Right kidney (tissue), 1 donor: ENCODE results near the gene LNPEP.
"Not testable (repeated sequence)": the region's sequence is repeated elsewhere in the genome, so short reads cannot be mapped to it uniquely, and the experiment has no call there.

ENCODE experiments used
- DNase-seq: peaks from one replicate; pipeline ENCODE4 v3.0.0-alpha.2; 2016

Gene LNPEP

DNA sequence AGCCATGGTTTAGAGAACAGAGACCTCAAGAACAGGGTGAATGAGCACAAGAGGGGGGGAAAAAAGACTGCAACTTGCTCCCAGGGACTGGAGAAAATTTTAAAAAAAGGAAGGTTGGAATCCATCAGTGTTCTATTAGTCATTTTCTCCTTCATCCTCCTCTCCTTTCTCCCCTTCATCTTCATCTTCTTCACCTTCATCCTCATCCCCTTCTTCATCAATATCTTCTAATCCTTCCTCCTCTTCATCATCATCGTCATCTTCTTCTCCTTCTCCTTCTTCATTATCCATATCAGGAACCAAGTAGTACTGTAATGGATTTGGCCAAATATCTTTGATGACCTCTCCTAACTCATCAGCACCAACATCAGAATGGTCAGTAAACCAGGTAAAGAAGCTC is 120.4 kb downstream of the LNPEP start:
- no peak for DNase-seq

DNA sequence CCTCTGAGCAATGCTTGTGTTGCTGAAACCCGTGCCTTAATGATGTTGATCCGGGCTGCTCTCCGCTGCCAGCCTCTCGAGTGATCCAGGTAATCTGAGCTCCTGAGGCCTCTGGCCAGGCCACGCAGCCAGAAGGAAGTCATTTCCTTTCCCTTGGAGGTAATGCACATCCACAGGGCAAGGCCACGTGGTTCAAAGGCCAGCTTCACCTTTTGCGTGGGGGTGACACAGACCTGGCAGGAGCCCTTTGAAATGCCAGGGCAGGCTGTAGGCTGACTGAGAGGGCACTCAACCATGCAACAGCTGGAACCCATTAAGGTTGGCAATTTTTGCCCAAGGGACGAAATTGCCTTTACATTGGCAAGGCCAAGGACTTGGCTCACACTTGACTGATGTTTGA is 126.2 kb downstream of the LNPEP start:
- peak; percentile 51 for DNase-seq

DNA sequence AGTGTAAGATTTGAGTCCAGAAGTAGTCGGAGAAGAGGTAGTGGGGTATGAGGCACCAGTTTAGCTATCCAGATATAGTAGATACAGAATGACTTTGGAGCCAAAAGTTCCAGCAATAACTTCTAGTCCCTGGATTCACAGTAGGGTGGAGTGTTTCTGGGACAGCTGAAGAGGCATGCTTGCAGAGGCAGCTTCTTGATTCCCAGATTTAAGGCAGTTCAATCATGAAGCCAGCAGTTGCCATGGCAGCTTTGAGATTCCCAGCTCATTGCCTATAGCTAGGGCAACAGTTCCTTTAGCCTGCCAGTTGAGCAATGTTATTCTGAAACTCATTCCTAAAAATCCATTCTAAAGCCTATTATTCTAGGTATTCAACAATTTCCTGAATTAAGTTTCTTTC is 127.4 kb downstream of the LNPEP start:
- DNase-seq = no peak

DNA sequence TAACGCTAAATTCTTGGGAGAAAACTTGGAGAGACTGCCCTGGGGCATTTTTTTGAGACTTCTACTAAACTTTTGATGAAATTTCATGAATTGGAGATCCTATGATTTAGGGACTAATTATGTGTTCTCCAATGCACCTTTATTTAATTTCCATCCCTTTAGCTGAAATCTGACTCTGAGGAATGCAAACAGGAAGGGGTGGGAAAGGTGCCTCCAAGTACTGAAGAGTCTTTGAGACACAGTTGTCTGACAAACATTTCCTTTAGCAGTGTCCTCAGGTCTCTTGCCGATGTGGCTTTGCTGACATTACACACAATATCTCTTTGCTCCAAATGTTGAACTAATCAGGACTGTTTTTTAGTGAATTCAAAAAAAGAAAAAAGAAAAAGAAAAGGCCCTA is 129.6 kb downstream of the LNPEP start:
- DNase-seq = no peak

DNA sequence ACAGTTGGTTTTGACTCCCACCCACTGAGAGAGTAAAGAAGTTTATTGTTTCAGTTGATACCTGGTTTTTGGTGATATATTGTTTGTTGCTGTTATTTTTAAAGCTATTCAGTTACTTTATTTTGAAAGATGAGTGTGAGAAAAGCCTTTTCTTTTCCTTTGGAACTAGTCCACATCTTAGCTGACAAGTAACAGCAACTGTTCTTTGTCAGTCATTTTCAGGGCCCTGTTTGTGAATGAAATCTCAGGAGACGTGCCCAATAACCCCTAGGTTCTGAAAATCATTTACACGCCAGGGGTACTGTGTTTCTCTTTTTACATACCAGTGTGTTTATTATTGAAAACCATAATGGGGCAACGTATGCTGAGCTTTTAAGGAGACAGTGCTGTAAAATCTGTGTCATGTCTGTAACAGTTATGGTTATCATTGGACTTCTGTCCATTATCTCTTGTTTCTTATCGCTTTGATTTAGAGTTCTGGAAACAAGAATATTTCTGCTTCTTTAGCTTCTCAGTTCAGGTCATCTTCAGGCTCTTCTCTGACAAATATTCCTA is 131.5 kb downstream of the LNPEP start:
- DNase-seq = no peak

DNA sequence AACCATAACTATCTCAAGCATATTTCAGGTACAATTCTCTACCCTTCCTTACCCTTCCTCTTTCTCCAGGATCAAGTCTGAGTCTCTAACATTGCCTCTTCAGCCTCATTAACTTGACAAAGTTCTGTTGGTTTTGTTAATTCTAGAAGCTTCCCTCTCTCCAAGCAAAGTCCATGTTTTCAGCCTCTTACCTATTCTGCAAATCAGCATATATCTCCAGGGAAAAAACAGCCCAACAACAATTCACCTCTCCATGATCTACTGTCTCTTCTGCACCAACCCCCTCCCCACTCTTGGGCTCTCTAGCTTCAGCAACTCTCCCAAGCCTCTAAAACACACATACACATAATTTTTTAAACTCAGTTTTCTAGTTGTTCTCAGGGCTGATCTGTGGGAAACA is 134.4 kb downstream of the LNPEP start:
- no peak for DNase-seq

DNA sequence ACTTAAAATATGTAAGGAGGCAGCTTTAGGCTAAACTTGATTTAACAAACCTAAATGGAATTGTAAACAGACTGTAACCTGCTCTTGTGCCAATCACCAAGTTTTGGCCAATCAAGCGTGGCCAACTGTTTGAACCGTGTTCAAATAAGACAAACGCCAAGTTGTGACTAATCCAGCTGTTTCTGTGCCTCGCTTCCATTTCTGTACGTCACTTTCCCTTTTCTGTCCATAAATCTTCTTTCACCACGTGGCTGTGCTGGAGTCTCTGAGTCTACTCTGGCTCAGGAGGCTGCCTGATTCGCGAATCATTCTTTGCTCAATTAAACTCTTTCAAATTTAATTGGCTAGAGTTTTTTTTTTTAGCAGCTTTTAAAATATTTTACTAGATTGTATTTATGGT is 135.2 kb downstream of the LNPEP start:
- no peak for DNase-seq

DNA sequence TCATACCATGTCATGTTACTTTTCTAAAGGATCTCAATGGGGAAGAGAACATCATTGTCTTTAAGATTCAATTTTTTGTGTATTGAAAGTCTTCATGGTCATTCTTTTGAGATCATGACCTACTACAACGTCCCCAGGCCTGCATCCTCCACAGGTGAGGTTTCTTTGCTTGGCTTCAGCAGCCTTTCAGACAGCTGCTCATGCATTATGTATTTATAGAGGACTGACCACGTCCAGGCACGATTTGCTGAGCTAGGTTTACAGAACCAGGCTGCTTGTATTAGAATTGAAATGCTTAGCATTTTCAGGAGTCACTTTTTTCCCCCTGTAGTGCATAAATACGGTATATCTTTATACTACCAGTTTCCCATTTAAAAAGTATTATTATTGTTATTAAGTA is 136.1 kb downstream of the LNPEP start:
- no peak for DNase-seq

DNA sequence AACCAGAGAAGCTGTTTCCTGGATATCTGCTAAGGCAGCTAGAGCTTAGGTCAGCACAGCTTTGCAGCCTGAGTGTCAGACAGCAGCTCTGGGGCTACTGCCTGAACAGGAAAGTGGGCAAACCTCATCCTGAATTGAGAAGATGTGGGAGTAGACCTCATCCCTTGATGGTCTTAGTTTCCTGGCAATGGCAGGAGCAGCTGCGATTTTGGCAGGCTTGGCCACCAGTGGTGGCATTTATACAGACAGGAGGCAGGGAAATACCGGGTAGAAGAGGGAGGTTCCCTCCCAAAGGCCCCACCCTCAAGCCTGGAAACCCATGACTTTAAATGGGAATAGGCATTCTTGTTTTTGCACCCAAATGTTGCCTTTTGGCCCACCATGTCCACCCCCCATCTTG is 136.8 kb downstream of the LNPEP start:
- no peak for DNase-seq

DNA sequence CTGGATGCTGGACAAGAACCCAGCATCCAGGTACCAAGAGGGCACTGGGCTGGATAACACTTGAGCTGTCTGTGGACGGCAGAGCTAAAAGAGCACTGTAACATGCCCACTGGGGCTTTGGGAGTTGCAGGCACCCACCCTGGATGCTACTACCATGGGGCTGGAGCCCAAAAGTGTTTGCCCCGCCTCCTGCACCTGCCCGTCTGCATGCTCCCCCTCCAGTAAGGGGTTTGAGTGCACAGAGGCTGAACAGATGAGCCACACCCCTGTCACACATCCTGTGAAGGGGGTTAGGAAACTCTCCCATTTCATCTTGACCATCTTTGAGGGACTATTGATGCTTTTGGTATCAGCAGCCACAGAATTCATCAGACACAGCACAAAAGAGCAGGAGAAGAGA is 137.5 kb downstream of the LNPEP start:
- DNase-seq = no peak

DNA sequence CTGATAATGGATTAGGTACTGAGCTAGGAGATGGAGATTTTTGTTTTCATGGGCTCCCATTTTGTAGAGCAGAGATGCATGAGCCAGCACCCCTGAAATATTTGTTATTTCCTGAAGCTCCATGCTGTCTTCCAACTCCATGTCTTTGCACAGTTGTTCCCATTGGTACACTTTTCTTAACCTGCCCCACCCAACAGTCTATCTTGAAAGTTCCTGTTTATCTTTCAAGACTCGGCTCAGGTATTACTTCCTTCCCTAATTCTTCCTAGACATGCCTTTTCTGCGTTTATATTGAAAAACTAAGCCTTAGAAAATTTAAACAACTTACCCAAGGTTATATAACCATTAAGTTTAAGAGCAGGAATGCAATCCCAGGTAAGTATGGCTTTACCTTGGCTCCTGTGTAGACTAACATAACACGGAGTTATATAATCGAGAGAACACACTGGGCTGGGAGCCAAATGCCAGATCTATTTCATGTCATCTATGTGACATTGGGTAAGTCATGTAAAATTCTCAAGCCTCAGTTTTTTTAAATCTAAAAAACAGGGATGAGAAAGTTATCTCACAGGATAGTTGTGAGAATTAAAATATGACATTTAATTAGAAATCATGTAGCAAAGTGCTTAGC is 139.1 kb downstream of the LNPEP start:
- DNase-seq = no peak

DNA sequence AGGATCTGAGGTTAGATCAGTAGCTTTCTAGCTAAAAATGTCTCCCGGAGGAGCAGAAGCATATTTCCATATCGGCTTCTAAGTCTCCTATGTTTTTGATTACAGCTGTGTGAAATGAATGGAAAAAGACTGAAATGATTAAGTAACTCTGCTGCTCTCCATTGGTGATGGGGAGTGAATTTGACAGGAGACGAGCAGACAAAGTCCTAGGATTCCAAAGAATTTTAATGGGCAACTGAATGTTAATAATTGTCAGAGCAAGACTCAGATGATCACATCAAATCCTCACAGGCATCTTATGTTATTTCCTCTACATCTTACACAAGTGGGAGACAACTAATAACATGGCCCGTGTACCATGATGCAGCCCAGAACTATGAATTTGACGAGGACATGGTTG is 139.8 kb downstream of the LNPEP start:
- DNase-seq = no peak

DNA sequence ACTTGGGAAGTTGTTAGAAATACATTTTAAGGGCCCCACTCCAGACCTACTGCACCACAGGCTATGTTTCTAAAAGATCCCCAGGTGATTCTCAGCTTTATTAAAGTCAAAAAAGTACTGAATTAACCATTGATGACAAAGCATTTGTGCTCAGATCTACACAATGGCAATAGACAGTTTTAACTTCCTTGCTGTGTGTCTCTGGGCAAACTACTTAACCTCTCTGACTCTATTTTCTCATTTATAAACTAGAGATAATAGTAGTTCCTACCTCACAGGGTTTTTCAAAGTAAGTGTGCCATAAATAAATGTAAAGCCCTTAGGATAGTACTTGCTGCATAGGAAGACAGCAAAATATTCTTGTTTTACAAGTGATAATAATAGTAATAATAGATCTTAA is 140.2 kb downstream of the LNPEP start:
- no peak for DNase-seq

DNA sequence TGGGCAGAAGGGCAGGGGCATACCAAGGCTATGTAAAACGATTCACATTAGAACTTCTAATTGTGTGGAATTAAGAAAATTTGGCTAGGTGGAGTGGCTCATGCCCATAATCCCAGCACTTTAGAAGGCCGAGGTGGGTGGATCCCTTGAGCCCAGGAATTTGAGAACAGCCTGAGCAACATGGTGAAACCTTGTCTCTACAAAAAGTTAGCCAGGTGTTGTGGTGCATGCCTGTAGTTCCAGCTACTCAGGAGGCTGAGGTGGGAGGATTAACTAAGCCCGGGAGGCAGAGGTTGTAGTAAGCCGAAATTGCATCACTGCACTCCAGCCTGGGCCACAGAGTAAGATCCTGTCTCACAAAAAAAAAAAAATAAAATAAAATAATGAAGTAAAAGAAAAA is 141.4 kb downstream of the LNPEP start:
- no peak for DNase-seq

DNA sequence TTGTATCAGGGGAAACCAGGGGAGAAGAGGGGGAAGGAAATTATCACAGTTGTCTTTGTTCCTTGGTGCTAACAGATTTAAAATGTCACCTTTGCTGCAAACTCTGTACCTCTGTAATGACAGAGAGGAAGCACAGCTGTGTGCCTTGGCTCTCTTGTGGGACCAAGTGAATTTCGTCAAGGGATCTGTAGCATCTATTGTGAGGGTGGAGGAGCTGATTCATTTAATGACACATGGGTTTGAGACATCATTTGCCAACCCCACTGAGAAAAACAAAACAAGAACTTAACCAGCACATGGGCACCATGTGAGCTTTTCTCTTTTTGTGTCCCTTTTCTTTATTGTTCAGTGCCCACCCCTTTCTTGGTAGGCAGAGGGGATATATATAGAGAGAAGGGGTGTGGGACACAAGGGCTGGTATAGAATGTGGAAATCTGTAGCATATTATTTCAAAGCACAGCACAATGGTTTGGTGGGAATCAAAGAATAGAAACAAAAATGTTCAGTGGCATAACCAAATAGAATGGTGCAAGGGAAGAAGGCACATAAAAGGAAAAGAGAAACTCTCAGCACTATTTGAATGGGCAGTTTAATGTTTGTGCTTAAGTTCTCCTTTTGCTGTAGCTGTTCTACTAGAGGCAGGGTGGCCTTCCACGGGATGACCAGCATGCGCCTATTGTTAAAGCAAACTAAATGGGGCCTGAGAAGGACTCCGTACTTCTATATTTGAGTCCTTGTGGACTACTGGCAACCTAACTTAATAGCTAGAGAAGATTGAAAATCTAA is 143.3 kb downstream of the LNPEP start:
- no peak for DNase-seq

DNA sequence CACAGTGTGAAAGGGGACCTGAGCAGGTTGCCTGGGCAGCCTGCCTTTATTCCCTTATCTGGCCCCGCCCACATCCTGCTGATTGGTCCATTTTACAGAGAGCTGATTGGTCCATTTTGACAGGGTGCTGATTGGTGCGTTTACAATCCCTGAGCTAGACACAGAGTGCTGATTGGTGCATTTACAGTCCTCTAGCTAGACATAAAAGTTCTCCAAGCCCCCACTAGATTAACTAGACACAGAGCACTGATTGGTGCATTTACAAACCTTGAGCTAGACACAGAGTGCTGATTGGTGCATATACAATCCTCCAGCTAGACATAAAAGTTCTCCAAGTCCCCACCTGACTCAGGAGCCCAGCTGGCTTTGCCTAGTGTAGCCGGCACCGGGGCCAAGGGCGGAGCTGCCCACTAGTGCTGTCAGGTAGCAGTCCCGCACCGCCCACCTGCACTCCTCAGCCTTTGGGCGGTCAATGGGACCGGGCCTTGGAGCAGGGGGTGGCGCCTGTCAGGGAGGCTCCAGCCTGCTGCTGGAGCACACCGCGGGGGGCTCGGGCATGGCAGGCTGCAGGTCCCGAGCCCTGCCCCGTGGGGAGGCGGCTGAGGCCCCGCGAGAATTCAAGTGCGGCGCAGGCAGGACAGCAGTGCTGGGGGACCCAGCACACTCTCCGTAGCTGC is 149.0 kb downstream of the LNPEP start:
- not testable (repeated sequence) for DNase-seq

DNA sequence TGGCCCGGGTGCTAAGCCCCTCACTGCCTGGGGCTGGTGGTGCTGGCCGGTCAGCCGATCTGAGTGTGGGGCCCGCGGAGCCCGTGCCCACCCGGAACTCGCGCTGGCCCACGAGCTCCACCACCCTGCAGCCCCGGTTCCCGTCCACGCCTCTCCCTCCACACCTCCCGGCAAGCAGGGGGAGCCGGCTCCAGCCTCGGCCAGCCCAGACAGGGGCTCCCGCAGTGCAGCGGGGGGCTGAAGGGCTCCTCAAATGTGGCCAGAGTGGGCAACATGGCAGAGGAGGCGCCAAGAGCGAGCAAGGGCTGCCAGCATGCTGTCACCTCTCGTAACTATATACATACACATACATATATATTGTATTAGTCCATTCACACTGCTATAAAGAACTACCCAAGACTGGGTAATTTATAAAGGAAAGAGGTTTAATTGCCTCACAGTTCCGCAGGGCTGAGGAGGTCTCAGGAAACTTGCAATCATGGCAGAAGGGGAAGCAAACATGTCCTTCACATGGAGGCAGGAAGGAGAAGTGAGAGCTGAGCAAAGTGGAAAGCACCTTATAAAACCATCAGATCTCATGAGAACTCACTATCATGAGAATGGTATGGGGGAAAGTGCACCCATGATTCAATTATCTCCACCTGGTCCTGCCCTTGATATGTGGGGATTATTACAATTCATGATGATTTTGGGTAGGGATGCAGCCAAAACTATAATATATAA is 149.7 kb downstream of the LNPEP start:
- no peak for DNase-seq
